EL (cell line): ENCODE data around the gene HSPA4.
A peak's percentile ranks its signal among the peaks of the same experiment; 100 is the strongest.
"Not testable (repeated sequence)": the region's sequence is repeated elsewhere in the genome, so short reads cannot be mapped to it uniquely, and the experiment has no call there.

Experiments
- DNase-seq: peaks from one replicate; pipeline ENCODE4 v3.0.0-alpha.2; 2016

The HSPA4 gene

DNA sequence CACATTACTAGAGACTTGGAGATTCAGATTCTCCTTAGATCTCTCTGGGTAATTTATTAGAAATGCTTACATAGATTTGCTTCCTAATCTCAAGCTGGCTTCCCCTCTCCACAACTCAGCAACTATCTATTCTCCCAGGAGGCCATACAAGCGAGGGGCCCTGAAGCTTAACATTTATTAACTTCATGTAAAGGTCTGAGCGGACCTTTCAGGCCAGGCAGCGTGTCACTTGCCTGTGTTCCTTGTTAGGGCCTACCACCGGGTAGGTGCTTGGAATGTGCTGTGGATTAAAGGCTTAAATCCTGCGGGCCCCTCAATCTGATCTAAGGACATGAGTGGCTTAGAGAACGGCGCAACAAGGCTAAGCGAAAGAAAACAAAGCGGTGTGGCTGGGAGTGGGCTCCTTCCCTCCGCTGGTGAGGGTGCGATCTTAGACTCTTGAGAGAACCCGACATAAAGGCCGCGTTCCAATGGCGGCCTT lies 712 bp upstream of the HSPA4 start:
- no peak for DNase-seq

DNA sequence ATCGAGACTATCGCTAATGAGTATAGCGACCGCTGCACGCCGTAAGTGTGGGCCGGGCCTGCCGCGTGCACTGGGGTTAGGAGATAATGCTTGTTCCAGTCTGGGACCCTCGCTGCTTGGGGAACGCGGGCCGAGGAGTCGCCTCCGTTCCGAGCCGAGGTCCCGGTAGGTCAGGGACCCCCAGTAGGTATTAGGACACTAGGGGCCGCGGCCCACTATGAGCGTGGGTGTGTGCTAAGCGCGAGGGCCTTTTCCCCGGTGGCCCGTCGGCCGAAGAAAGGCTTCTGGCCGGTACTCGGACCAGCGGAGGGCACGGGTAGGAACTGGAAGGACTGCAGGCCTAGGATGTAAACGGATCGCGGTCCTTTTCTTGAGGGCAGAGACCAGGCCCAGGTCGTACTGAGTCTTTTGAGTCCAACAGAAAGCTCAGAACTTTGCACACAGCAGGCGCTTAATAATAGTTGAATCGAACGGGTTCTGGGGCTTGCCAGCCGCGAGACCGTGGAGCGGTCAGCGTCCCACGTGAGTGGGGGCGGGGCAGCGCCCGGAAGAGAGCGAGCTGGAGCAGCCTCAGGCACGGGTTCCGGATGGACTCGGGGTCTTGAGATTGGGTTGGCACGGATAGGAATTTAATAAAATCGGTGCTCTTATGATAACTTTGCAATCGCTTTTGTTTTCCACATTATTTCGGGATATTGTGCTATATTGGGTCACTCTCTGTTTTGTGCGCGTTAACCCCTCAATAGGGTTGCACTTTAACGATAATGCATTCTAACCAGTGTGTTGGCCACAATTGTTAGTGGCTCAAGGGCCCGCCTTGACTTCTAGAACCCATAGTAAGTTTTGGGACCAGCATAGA lies 733 bp downstream of the HSPA4 start:
- DNase-seq: peak; percentile 68

DNA sequence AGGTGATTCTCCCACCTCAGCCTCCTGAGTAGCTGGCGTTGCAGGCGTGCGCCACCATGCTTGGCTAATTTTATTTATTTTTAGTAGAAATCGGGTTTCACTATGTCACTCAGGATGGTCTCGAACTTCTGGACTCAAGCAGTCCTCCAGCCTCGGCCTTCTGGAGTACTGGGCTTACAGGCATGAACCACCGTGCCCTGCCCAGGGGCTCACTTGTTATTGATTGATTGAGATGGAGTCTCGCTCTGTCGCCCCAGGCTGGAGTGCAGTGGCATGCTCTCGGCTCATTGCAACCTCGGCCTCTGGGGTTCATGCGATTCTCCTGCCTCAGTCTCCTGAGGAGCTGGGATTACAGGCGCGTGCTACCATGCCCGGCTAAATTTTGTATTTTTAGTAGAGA lies 1.6 kb downstream of the HSPA4 start:
- DNase-seq: no peak

DNA sequence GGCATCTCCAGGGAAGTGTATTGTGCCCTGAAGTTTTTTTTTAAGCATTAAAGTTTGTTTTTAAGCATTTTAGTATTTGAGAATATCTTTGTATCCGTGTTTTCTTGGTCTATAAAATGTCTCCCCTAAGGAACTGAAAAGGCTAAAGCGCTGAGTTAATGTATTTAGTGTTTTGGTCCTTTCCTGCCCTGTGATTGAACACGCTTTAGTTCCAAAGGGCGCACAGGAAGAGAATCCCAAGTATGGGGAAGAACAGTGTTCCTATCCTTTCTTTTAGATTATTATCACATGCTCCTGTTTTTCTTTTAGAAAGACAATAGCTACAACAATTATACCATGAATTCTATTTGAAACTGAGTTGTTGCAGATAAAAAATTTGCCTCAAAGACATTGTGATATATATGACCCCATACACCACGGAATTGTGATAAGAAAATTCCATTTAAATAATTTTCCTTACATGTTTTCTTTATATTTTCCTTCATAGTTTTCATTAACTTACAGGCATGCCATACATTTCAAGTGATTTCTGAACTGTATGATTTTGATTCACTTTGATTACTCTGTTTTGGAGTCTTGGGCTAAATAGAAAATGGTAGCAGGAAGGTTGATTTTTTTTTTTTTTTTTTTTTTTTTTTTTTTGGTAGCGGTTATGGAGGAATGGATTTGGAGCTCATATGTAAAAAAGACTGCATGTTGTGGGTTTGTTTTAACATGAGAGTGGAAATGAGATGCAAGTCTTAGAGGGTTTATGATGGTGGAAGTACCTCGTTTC lies 3.1 kb downstream of the HSPA4 start:
- DNase-seq: no peak

DNA sequence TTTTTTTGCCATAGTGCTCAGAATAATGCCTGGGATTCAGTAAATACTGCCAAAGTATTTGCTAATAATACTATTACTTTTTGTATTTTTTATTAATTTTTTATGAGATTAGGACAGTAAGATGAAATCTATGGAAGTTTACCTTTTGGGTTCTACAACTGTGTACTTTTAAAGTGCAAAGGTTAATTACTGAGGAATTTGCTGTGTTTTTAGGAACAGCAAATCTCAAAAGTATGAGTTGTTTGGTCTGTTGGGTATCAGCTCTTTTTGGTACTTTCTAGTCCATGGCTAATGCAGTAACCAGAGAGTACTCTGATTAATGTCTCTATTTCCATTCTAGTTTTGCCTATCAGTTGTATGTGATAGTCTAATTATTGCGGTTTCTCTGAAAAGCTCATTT lies 5.1 kb downstream of the HSPA4 start:
- no peak for DNase-seq

DNA sequence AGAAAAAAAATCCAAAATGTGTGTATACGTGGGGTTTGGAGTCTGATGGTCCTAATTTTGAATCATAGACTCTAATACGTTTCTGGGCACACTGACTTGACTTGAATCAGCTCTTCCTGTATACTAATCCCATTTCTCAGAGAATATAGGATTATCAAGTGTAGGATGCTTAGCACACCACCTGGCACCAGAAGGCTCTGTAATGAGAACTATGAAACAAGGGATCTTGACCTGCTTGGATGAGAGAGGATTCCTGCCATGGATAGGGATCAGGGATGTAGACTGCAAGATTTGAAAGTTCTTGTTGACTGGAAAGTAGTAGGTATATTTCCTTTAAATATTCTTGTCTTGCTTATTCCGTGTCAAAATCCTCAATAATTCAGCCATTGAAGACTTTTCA lies 7.8 kb downstream of the HSPA4 start:
- no peak for DNase-seq

DNA sequence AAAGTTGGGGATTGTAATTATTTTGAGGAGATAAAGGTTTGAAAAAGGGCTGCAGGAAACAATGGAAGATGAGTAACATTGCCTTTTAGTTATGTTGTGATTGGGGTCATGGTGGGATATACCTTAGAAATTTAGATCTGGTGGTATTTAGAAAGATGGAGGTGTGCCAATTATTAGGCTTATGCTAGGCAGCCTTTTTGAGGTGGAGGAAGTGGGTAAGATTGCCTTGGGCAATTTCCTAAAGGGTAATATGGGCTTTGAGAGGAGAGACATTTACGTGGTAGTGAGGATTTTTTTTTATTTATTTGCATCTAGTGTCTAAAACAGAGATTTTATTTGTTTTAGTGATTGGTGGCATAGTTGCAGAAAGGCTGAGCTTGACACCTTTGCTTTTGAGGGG lies 10.5 kb downstream of the HSPA4 start:
- no peak for DNase-seq

DNA sequence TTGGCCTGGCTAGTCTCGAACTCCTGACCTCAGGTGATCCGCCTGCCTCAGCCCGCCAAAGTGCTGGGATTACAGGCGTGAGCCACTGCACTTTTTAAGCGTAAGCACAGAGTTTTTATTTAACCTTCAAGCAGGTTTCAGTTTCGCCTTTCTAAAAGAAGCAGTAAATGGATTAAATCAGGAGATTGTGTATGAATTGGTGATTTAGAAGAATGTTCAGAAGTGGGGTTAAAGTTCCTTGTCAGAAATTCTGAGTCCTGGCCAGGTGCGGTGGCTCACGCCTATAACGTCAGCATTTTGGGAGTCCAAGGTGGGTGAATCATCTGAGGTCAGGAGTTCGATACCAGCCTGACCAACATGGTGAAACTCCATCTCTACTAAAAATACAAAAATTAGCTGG lies 12.2 kb downstream of the HSPA4 start:
- DNase-seq: no peak

DNA sequence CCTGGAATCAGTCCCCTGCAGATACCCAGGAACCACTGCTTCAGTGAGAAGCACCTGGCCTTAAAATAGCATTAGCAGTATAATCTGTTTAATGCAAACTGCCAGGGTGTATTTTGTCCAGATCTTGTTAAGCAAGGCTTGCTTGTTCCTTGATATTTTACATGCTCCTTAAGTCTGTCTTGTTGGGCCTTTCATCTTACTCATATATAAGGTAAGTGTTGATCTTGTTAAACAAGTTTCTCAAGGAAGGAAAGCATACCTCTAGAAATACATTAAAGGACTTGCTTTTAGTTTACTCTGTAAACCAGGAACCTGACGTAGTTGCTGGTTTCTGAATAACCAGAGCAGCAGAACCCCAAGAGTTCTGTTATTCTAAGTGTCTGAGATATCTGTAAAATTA lies 13.7 kb downstream of the HSPA4 start:
- DNase-seq: no peak

DNA sequence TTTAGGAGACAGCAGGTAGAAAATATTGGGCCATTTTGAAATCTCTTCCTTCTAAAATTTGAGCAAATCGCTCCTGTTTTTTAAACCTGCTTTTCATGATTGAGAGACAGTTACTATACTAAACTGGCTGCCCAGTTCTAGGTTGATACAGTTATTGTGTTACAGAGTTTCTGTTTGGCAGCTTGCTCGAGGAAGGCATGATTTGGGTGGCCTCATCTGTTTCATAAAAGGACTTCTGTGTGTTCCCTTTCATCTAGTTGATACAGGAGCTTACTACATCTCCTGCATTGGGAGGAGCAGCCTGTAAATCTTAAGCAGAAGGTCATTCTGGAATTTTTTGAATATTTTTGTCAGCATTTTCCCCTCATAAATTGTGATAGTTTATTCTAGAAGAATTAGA lies 14.2 kb downstream of the HSPA4 start:
- no peak for DNase-seq

DNA sequence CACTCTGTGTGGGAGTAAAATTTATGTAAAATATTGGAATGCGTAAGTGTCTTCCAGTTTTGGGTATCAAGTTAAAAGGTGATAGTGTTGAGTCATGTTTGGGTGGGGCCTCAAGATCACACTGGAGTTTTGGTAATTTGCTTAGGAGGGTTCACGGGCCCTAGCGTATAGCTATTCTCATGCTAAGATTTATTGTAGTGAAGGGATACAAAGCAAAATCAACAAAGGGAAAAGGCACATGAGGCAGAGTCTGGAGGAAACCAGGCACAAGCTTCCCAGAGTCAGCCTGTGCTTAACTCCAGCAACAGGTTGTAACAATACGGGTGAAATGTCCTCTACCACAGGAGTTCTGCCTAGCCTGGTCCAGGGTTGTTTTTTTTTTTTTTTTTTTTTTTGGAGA lies 20.2 kb downstream of the HSPA4 start:
- DNase-seq: no peak

DNA sequence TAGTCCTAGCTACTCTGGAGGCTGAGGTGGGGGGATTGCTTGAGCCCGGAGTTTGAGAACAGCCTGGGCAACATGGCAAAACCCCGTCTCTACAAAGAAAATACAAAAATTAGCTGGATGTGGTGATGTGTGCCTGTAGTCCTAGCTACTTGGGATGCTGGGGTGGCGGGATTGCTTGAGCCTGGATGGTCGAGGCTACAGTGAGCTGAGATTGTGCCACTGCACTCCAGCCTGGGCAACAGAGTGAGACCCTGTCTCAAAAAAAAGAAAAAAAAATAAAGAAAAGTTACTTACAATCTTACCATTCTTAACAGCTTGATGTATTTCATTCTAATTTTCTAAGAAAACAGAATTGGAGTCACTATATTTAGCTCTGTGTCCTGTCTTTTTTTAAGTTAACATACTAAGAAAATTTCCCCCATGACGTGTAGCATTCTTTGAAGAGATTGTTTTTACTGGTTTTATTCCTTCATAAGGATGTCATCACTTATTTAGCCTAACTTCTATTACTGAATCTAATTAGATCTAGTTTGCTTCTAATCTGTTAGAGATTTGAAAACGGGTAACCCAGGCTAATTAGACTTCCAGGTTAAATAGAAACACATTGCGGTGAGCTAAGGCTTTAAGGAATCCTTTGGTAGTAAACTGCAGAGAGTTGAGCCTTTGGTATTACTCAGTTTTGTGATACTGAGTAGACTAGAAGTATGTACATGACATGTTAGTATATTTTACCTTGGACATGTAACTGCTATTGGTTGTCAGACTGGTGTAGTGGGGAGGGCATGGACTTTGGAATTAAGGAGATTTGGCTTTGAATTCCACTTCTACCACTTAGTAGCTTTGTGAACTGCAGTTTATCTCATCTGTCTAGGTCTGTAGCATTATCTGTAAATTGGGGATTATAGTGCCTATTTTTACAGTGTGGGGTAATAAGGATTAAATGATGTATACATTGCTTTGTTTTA lies 24.0 kb downstream of the HSPA4 start:
- DNase-seq: peak; percentile 3

DNA sequence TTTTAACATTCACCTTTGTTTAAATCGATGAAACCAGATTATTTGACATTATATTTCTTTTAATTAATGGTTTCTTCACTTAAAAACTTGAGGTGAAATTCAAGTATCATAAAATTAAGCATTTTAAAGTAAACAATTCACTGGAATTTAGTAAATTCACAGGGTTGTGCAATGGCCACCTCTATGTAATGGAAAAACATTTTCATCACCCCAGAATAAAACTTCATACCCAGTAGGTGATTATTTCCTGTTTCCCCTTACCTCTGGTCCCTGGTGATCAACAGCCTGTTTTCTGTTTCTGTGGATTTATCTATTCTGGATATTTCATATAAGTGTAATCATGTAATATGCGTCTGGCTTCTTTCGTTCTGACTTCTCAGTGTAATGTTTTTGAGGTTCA lies 27.2 kb downstream of the HSPA4 start:
- DNase-seq: no peak

DNA sequence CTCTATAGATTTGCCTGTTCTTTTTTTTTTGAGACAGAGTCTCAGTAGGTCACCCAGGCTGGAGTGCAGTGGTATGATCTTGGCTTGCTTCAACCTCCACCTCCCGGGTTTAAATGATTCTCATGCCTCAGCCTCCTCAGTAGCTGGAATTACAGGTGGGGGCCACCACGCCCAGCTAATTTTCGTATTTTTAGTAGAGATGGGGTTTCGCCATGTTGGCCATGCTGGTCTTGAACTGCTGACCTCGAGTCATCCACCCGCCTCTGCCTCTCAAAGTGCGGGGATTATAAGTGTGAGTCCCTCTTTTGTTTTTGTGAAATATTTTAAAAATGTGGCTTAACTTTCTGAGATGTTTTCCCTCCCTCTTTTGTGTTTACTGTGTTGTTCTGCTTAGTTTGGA lies 29.2 kb downstream of the HSPA4 start:
- DNase-seq: no peak

DNA sequence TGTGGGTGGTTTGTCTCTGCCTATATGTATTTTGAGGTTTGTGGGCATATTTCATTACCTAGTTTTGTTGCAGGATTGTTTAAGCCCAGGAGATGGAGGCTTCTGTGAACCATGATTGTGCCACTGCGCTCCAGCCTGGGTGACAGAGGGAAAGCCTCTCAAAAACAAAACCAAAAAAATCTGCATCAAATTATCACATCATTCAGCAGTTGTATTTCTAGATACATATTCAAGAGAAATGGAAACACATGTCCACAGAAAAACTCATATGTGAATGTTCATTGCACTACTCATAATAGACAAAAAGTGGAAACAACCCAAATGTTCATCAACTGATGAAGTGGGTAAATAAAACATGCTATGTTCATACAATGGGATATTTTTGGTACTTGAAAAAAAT lies 29.9 kb downstream of the HSPA4 start:
- DNase-seq: no peak

DNA sequence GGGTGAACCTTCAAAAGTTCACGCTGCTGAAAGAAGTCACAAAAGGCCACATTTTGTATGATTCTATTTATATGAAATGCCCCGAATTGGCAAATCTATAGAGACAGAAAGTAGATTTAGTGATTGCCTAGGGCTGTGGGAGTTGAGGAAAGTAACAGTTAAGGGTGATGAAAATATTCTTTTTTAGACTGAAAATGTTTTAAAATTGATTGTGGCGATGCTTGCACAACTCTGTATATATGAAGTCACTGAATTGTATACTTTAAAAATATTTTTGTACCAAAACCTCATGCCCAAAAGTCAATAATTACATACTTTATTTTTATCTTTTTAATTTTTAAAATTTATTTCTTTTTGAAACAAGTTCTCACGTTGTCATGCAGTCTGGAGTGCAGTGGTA lies 30.3 kb downstream of the HSPA4 start:
- no peak for DNase-seq

DNA sequence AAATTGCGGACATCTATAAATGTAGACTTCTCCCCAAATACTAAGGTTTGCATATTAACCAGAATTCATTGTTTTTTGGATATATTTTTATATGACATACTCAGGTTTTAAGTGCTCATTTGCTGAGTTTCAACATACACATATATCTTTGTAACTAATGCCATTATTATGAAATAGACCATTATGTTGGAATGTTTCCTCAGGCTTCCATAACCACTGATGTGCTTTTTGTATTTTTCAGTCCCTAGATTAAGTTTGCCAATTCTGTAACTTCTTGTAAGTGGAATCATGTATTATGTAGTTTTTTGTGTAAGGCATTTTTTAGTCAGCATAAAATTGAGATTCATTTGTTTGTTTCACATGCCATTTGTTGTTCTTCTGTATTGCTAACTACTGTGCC lies 32.1 kb downstream of the HSPA4 start:
- no peak for DNase-seq

DNA sequence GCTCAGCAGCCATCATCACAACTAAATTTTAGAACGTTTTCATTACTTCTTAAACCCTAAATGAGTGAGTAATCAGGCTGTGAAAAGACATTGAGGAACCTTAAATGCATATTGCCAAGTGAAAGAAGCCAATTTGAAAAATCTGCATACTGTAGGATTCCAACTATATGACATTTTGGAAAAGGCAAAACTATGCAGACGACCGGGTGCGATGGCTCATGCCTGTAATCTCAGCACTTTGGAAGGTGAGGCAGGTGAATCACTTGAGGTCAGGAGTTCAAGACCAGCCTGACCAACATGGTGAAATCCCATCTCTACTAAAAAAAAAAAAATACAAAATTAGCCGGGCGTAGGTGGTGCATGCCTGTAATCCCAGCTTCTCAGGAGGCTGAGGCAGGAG lies 33.4 kb downstream of the HSPA4 start:
- not testable (repeated sequence) for DNase-seq

DNA sequence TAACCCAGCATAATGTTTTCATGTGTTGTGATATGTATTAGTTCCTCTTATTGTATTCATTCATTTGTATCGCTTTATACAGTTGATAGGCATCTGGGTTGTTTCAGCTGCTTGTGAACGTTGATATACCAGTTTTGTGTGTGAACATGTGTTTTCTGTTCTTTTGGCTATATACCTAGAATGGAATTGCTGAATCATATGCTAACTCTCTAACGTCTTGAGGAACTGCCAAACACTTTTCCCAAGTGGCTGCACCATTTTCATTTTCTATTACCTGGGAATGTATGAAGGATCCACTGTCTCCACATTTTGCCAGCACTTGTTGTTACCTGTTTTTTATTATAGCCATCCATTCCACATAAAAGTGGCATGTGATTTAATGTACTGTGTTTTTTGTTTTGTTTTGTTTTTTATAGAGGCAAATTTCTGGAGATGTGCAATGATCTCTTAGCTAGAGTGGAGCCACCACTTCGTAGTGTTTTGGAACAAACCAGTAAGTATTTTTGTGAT lies 34.6 kb downstream of the HSPA4 start:
- no peak for DNase-seq

DNA sequence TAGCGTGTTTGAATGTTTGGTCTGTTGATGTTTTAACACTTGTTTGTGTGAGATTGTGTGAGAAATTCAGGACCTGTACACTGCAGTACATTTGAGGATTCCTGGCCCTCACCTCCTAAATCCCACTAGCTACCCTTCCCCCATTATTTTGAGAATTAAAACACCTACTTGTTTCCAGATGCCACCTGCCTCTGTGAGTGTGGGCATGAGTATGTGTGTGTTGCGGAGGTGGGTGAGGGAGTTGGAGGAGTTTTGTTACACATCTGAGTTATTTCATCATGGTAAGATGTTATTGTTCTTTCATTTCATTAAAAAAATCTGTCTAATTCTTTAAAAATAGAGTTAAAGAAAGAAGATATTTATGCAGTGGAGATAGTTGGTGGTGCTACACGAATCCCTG lies 36.3 kb downstream of the HSPA4 start:
- DNase-seq: no peak

DNA sequence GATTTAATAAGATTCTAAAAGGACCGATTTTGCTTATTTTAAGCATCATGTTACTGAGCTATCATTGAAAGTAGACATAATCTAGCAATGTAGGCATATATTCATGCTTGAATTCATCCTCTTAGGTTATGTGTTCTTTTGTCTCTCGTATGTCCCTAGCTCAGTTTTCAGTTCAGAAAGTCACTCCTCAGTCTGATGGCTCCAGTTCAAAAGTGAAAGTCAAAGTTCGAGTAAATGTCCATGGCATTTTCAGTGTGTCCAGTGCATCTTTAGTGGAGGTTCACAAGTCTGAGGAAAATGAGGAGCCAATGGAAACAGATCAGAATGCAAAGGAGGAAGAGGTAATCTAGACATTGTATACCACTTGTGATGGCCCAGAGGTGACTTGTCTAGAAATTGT lies 39.2 kb downstream of the HSPA4 start:
- DNase-seq: no peak

DNA sequence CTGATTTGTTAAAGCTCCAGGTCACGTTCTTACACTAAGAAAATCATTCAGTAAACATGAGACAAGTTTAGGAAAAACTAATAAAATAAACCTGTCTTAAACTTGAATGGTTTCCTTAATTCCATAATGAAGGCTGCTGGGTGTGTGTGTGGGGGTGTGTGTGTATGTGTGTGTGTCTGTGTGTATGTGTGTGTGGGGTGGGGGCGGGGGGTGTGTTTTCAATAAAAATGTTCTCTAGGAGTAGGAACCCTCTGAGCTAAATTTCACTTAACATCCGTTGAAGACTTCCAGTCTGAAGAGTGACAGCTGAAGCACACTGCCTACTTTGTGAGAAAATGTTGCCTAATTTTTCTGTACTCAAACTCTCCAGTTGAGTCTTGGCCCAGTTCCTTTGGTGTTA lies 54.5 kb downstream of the HSPA4 start:
- DNase-seq: no peak
